Stimulated activated CD8-positive, alpha-beta memory T cell treated with anti-CD3 and anti-CD28 coated beads, Interleukin-12 subunit alpha, Interleukin-12 subunit beta, amount 100 ng/mL, for 4 hours (primary cell): ENCODE data around the gene UNC45A.
"Not testable (repeated sequence)": the region's sequence is repeated elsewhere in the genome, so short reads cannot be mapped to it uniquely, and the experiment has no call there.

Experiments
- DNase-seq: peaks from one replicate; pipeline ENCODE4 v3.0.0-alpha.2; 2020; ENCODE audit warnings: low read depth

The UNC45A gene

GRCh38 chr15:90903733-90904536, 31.1 kb upstream of the UNC45A start:
- no peak for DNase-seq

DNA sequence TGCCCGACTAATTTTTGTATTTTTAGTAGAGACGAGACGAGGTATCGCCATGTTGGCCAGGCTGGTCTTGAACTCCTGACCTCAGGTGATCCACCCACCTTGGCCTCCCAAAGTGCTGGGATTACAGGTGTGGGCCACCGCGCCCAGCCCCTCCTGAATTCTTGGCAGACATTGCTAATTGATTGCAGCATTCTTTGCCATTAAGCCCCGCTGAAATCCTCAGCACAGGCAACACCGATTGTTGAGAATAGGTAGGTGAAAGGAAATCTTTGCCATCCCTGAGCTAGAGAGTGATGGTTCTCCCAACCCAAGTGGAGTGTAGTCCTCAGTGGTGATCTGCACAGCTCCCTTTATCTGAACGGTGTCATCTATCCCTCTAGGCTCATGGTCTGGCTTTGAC, 30.3 kb upstream of the UNC45A start:
- no peak for DNase-seq

GRCh38 chr15:90905306-90906180, 29.5 kb upstream of the UNC45A start:
- no peak for DNase-seq

DNA sequence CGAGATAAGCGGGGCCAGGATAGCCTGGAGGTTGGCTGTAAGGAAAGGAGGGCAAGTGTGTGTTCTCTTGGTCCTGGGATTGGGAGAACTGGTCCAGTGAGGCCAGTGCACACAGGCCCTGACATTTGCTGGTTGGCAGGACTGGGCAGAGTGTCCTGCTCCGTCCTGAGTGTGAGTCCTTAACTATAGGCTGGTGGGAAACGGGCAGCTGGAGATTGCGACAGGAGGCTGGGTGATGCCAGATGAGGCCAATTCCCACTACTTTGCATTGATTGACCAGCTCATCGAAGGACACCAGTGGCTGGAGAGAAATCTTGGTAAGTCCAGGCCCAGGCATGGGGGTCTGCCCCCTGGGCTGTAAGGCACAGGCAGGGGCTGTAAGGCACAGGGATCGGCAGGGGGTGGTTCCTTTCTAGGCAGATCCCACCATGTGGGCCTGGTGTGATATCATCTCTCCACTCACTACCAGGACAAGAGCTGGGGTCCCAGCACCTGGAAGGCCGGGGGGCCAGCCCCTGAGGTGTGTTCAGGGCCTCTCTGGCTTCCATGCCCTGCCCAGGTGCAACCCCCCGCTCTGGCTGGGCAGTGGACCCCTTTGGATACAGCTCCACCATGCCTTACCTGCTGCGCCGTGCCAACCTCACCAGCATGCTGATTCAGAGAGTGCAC, 28.8 kb upstream of the UNC45A start:
- no peak for DNase-seq

DNA sequence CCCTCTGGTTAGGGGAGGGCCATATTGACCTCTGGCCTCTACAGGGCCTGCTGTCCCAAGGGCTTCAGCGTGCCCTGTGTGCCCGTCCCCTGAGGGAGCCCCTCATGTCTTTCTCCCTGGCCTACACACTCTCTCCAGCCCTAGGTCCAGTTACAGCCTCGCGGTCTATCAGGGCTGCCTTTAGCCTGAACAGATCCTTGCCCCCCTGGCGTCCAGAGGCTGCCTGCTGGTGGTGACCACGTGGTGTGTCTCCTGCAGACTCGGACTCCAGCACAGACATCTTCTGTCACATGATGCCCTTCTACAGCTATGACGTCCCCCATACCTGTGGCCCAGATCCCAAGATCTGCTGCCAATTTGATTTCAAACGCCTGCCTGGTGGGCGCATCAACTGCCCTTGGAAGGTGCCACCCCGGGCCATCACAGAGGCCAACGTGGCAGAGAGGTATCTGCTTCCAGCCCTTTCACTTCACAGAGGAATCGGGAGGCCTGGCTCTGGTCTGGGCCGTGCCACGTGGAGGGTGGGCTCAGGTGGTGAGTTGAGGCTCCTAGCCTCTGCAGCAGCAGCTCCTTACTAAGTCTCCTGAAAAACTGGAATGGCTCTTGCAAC, 27.9 kb upstream of the UNC45A start:
- DNase-seq: no peak

DNA sequence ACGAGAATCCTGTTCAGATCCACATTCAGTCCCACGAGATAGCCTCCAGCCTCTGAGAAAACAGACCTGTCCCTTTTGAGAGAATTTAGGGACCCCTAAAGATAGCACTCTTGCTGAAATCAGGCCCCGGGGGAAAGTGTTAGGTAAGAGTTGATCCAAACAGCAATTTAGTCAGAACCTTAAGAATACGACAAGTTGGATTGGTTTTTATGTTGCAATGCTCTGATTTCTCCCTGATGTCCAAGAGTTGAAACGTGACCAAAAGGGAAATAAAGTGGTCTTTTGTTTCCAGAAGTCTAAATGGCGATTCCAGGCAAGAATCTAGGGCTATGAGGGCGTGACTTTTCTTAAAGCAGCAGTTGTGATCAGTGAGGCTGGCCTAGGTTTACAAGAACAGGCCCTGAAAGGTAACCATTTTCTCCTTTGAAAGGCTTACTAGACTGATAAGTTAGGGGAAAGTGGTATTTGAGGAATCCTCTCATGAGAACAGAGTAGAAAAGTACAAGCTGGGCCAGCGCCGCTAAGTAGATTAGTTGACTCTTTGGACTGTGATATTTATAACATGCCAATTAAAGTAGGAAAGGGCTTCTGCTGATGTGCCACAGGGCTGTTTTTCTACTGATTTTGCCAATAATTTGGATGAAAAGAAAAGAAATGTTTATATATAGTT, 27.1 kb upstream of the UNC45A start:
- no peak for DNase-seq

GRCh38 chr15:90909449-90909848, 25.6 kb upstream of the UNC45A start:
- DNase-seq: not testable (repeated sequence)

DNA sequence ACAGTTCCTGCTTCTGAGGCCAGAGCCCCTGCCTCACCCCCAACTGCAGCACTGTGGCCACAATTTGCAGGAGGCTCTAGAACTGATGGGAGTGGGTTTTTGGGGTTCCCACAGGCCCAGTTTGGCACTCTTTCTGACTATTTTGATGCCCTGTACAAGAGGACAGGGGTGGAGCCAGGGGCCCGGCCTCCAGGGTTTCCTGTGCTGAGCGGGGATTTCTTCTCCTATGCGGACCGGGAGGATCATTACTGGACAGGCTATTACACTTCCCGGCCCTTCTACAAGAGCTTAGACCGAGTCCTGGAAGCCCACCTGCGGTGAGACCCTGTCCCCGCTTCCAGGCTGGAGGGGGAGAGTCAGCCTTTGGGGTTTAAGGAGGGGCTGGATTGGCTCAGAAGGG, 25.1 kb upstream of the UNC45A start:
- no peak for DNase-seq

GRCh38 chr15:90910441-90911301, 24.4 kb upstream of the UNC45A start:
- no peak for DNase-seq

DNA sequence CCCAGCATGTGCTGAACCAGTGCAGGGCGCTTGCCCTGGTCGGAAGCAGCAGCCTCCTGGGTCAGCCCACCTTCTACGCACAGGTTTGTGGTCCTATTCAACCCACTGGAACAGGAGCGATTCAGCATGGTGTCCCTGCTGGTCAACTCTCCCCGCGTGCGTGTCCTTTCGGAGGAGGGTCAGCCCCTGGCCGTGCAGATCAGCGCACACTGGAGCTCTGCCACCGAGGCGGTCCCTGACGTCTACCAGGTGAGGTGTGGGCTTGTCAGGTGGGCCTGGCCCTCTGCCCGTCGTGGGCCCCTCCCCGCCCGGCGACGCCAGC, 23.8 kb upstream of the UNC45A start:
- no peak for DNase-seq

DNA sequence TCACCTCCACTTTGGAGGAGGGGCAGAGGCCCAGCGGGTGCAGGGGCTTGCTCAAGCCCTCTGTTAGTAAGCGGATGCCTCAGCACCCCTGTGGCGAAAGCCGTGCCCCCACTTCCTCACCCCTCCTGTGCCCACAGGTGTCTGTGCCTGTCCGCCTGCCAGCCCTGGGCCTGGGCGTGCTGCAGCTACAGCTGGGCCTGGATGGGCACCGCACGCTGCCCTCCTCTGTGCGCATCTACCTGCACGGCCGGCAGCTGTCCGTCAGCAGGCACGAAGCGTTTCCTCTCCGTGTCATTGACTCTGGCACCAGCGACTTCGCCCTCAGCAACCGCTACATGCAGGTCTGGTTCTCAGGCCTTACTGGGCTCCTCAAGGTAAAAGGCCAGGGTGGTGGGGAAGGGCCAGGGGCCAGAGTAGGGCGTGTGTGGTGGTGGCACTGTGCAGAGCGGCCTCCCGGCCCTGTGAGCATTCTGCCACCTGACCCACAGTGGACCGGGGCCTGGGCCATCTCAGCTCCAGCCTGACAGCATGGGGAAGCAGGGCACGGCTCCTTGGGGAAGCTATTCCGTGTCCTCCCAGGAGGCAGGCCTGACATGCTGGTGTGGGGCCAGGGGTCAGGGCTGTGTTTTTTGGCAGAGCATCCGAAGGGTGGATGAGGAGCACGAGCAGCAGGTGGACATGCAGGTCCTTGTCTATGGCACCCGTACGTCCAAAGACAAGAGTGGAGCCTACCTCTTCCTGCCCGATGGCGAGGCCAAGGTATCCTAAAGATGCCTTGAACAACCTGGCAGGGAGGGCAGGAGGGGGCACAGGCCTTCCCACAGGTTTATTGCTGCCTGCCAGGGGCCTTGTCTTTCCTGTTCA, 22.9 kb upstream of the UNC45A start:
- no peak for DNase-seq

DNA sequence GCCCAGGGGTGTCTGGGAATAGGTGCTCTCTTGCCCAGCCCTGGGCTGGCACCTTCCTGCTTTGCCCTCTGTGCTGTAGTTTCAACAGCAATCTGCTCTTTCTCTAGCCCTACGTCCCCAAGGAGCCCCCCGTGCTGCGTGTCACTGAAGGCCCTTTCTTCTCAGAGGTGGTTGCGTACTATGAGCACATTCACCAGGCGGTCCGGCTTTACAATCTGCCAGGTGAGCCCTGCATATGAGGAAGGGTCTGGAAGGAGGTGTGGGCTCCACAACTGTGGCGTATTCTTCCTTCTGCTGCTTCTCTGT, 22.4 kb upstream of the UNC45A start:
- DNase-seq: no peak

DNA sequence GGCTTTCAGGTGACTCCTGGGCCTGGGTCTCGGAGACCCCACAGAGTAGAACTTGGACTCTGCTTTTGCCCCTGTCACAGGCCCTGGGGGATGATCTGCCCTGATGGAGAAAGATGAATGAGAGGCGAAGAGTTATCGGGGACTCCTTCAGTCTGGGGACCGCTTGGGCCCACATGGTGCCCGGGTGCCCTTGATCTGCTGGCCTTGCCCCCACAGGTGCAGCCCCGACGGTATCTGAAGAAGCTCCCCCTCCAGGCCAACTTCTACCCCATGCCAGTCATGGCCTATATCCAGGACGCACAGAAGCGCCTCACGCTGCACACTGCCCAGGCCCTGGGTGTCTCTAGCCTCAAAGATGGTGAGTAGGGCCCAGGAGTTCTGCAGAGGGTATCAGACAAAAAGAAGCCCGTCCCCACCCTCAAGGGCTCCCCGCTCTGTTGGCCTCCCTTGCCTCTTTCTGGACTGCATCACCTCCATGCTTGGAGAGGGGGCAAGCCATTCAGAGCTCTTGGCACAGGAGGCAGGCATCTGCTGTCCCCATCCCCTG, 21.6 kb upstream of the UNC45A start:
- DNase-seq: no peak

GRCh38 chr15:90914305-90915080, 20.6 kb upstream of the UNC45A start:
- no peak for DNase-seq

DNA sequence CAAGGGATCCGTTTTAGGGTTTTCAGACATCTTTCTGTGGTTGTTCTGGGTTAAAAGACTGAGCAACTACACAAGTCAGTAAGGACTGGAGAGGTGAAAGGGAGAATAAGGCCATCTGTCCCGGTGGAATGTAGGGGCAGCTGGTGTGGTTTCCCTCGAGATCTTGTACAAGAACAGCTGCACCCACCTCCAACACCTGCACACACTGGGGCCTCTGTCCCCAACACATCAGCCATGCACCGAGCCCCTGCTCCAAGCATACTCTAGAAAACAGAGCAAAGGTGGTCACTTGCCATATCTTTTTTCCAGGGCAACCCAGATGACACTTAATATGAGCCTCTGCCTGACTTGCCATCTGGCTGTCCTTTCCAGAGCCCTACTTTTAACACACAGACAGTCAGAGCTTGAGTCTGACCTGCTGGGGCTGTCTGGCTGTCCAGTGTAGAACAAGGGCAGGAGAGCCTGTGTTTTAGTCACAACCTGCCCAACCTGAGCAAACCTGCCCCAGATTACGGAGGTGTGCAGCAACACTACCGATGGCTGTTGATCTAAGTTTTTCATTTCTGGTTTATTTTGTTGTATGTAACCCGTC, 19.8 kb upstream of the UNC45A start:
- no peak for DNase-seq

GRCh38 chr15:90915808-90916440, 19.2 kb upstream of the UNC45A start:
- DNase-seq: no peak

- DNase-seq: no peak
Observed at GRCh38 chr15:90916461-90916860, 18.6 kb upstream of the UNC45A start.

DNA sequence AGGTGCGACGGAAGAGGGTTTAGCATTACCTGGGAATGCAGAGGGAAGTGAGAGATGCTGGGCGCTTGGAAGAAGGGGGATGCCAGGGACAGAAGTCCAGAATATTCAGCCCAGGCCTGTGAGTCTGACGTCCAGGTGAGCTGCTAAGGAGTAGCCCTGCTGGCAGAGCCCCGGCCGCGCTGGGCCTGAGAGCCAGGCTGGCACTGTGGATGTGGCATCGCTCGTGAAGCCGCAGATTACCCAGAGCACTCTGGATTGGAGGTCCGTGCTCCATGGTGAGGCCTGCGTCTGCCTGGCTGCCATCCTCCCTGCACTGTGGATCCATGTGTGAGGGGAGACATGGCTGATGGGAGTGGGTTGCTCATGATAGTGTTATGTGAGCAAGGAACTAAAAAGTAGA, 17.5 kb upstream of the UNC45A start:
- no peak for DNase-seq
